WTC11 (cell line): ENCODE results near the gene MSLN.

Source experiments
- ATF6 ChIP-seq: sonication (generic); formaldehyde crosslinking; IDR thresholded peaks from 2 replicates; pipeline ENCODE4 v1.8.1; 2023; ENCODE audit warnings: mild to moderate bottlenecking, missing genetic modification reagents
- CTCF ChIP-seq: fragments of 200-600 bp; IDR thresholded peaks from 2 replicates; pipeline ENCODE4 v1.8.0; 2022; ENCODE audit warnings: antibody characterized with exemption
- E2F5 ChIP-seq: sonication (generic); formaldehyde crosslinking; IDR thresholded peaks from 2 replicates; pipeline ENCODE4 v1.8.1; 2022; ENCODE audit warnings: mild to moderate bottlenecking, moderate library complexity, missing genetic modification reagents
- NFYB ChIP-seq: sonication (generic); formaldehyde crosslinking; conservative IDR thresholded peaks from 2 replicates; pipeline ENCODE4 v1.8.0; 2022; ENCODE audit warnings: low read depth, missing genetic modification reagents
- SP1 ChIP-seq: sonication (generic); formaldehyde crosslinking; conservative IDR thresholded peaks from 2 replicates; pipeline ENCODE4 v1.8.1; 2022; ENCODE audit warnings: missing genetic modification reagents
- ZNF138 ChIP-seq: sonication (generic); formaldehyde crosslinking; conservative IDR thresholded peaks from 2 replicates; pipeline ENCODE4 v1.8.1; 2022; ENCODE audit warnings: mild to moderate bottlenecking, moderate library complexity, missing genetic modification reagents
- ZNF263 ChIP-seq: sonication (generic); formaldehyde crosslinking; IDR thresholded peaks from 2 replicates; pipeline ENCODE4 v1.8.1; 2022; ENCODE audit warnings: low read depth, mild to moderate bottlenecking, moderate library complexity, missing genetic modification reagents

GRCh38 chr16:804193-805048 lies 43.9 kb downstream of the MSLN start:
- no peak for TF ChIP-seq CTCF
- no peak for TF ChIP-seq E2F5 (CRISPR knock-in tag)
- no peak for TF ChIP-seq ATF6 (CRISPR knock-in tag)
- TF ChIP-seq NFYB, result no peak
- TF ChIP-seq ZNF263 (CRISPR knock-in tag), result no peak
- no peak for TF ChIP-seq ZNF138 (CRISPR knock-in tag)
- no peak for TF ChIP-seq SP1 (CRISPR knock-in tag)
